ENCODE data around the gene TET2. TPM values are rescaled to one million over a fixed set of nuclear protein-coding genes. Genes with fewer than 3 reads are reported as not detected.
A peak's percentile ranks its signal among the peaks of the same experiment; 100 is the strongest.

TET2 gene
- total RNA-seq, 1 donor from 2014 or later: 10.3 TPM

DNA sequence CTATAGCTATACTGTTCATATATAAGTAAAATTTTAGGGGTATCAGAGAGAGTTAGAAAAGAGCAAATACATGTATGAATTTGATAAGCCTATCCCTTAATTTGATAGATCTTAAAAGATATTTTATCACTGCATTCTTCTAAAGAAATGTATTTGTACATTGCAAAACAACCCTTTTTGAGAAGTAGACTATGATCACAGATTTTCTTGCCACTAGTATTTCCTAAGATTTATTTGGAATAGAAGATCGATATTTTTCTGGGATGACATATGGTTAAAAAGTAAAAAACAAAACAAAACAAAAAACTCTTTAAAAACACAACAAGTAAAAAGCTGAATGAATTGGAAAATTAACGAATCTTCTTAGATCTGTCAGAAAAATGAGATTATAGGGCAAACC lies 27.4 kb downstream of the TET2 start:
- TF ChIP-seq, protein P1, sequence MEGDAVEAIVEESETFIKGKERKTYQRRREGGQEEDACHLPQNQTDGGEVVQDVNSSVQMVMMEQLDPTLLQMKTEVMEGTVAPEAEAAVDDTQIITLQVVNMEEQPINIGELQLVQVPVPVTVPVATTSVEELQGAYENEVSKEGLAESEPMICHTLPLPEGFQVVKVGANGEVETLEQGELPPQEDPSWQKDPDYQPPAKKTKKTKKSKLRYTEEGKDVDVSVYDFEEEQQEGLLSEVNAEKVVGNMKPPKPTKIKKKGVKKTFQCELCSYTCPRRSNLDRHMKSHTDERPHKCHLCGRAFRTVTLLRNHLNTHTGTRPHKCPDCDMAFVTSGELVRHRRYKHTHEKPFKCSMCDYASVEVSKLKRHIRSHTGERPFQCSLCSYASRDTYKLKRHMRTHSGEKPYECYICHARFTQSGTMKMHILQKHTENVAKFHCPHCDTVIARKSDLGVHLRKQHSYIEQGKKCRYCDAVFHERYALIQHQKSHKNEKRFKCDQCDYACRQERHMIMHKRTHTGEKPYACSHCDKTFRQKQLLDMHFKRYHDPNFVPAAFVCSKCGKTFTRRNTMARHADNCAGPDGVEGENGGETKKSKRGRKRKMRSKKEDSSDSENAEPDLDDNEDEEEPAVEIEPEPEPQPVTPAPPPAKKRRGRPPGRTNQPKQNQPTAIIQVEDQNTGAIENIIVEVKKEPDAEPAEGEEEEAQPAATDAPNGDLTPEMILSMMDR (IDR thresholded peaks at IDR 0.05; ENCODE audit: insufficient read depth, low read length, severe bottlenecking): no peak
- FAIRE-seq: no peak

DNA sequence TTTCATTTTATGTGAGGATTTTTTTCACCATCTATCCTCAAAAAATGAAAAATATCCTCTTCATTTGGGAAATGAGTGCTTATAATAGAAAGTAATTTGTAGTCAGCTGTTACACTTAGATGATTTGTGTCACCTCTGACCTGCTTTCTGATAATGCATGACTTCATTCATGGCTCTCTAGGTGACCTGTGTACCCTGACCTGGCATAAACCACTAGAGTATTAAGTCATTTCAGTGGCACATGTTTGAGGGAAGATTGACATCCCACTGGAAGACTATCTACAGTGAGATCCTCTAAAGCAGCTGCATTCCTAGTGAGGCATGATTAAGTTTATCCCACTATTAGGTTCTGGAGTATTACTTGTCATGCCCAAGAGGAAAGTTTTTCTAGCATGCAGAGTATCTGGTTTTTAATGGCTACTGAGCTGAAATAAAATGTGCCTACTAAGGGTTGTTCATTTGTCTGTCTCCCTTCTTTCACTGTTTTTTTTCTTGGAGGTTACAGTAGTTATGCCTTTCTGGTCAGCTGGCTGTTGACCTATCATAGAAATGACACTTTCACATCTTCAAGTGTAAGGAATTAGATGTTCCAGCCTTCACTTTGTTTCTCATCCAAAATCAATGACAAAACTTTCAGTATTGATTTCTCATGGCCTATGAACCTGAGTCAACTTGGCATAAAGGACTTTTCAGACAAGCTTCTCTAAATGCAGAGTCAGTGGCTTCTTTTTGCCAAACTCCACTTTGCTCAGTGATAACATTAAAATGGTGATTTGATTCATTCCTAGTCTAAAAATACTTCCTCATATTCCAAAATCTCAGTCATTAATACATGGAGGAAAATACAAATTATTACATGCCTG lies 33.1 kb downstream of the TET2 start:
- FAIRE-seq (no peak), DNase-seq (ENCODE audit: low read depth) (no peak)
- H3K27me3 ChIP-seq (ENCODE audit: control insufficient read depth, insufficient read depth, low read length): no peaks in the 10 kb centered on the region
- no peak overlapping the region for H3K4me3 ChIP-seq (ENCODE audit: low read depth, low read length)
- H3K36me3 ChIP-seq (ENCODE audit: control insufficient read depth, insufficient read depth, low read length): peaks cover 1% of the 10 kb centered on the region
- TF ChIP-seq, protein P1 (IDR thresholded peaks at IDR 0.05; ENCODE audit: insufficient read depth, low read length, severe bottlenecking): no peak

More for the DNA sequence above, 27.4 kb downstream of the TET2 start:
- no peak for DNase-seq (ENCODE audit: low read depth)
- H3K27me3 ChIP-seq (ENCODE audit: control insufficient read depth, insufficient read depth, low read length): no peaks in the 10 kb centered on the region
- no peak overlapping the region for H3K4me3 ChIP-seq (ENCODE audit: low read depth, low read length)
- H3K36me3 ChIP-seq (ENCODE audit: control insufficient read depth, insufficient read depth, low read length): no peaks in the 10 kb centered on the region

DNA sequence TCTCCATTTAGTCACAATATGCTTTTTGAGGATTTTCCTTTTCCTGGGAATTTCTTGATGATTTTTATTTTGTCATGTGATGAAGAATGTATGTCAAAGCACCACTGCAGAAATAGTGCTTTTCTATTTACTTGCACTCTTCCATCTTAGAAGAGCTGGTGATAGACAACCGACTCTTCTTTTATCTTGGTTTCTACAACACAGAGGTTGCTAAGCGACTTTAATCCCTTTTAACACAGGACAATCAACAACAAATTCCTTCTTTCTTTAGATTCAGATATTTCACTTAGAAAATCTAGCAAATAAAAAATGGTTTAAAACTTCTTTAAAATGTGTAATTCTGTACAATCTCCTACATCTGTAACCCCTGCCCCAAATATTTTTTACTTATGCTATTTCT lies 34.6 kb downstream of the TET2 start:
- Histone ChIP-seq H3K4me3 (ENCODE audit: low read depth, low read length) (no peak overlapping the region), H3K27me3 (ENCODE audit: control insufficient read depth, insufficient read depth, low read length) (no peaks in the 10 kb centered on the region), H3K36me3 (ENCODE audit: control insufficient read depth, insufficient read depth, low read length) (peaks cover 1% of the 10 kb centered on the region)
- TF ChIP-seq, protein P1 (IDR thresholded peaks at IDR 0.05; ENCODE audit: insufficient read depth, low read length, severe bottlenecking): no peak
- DNase-seq (ENCODE audit: low read depth) (no peak), FAIRE-seq (no peak)

DNA sequence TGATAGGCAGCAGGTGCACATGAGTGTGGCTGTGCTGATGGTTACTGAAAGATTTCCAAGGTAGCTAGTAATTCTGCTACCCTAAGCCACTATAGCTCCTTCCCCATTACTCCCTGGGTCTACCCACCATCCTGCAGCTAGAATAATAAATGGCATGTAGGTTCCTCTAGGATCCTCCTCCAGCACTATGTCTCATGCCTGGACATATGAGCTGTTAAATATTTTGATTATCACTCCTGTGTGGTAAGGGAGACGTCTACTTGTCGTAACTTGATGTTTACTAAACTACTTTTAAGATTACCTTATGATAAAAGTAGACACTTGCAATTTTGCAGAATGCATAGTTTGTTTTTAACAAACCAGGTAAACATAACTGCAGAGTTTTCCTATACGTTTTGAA lies 35.5 kb downstream of the TET2 start:
- TF ChIP-seq, protein P1 (IDR thresholded peaks at IDR 0.05; ENCODE audit: insufficient read depth, low read length, severe bottlenecking): no peak
- FAIRE-seq (no peak), DNase-seq (ENCODE audit: low read depth) (peak; percentile 86)
- Histone ChIP-seq H3K27me3 (ENCODE audit: control insufficient read depth, insufficient read depth, low read length) (no peaks in the 10 kb centered on the region), H3K36me3 (ENCODE audit: control insufficient read depth, insufficient read depth, low read length) (peaks cover 1% of the 10 kb centered on the region), H3K4me3 (ENCODE audit: low read depth, low read length) (no peak overlapping the region)

DNA sequence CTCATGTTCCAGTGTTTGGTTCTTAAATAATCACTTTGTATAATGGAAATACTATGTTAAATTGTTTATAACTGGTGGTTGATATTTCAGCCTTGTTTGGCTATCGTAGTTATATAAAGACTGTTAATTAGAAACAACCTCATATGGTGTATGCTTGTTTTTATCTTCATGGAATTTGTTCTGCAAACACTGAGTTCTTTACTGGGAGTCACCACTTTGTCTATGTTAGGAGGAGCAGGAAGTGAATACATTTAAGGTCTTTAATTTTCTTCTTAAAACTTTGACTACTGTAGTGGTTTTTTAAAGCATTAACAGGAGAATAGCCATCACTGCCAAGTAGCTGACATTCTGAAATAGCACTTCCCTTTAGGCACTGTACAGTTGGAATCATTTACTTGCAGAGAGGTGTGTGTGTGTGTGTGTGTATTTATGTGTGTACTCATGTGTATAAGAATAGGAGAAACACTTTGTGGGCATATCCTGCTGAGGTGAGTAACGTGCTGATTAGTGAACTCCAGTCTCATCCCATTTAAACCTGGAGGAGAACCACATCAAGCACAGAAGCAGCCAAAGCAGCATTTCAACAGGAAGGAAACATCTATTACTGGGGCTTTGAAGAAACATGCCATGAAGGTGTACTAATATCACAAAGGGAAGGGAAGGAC lies 37.8 kb downstream of the TET2 start:
- TF ChIP-seq, protein P1 (IDR thresholded peaks at IDR 0.05; ENCODE audit: insufficient read depth, low read length, severe bottlenecking): no peak
- no peaks in the 10 kb centered on the region for H3K27me3 ChIP-seq (ENCODE audit: control insufficient read depth, insufficient read depth, low read length)
- H3K4me3 ChIP-seq (ENCODE audit: low read depth, low read length): no peak overlapping the region
- FAIRE-seq: no peak
- peaks cover 1% of the 10 kb centered on the region for H3K36me3 ChIP-seq (ENCODE audit: control insufficient read depth, insufficient read depth, low read length)
- peak; percentile 39 for DNase-seq (ENCODE audit: low read depth)
